Caco-2 (cell line): ENCODE measurements around the gene SP6. TPM values are rescaled to one million over a fixed set of nuclear protein-coding genes. Genes with fewer than 3 reads are reported as not detected.
A peak's percentile ranks its signal among the peaks of the same experiment; 100 is the strongest.

ENCODE experiments used
- BruUV-seq: library from RNA; stranded (reverse); fragments of 400-500 nt; replicated peaks from 2 replicates; lab custom pipeline; 2021; lab: Mats Ljungman, UMichigan
- CTCF ChIA-PET: fragments of 300-600 bp; sonication (Branson Sonifier 250); formaldehyde crosslinking; loops from one replicate; lab custom pipeline; 2022; ENCODE audit warnings: antibody characterized with exemption; lab: Charles Lee
- POLR2A ChIA-PET: fragments of 300-600 bp; sonication (Branson Sonifier 250); formaldehyde crosslinking; loops from one replicate; lab custom pipeline; 2022; ENCODE audit warnings: antibody characterized with exemption; lab: Charles Lee
- DNase-seq, 2 experiments: peaks; one replicate each; pipeline versions ENCODE4 v3.0.0 to v3.0.0-alpha.2; 2020 to 2022
- H3K27me3 ChIP-seq: replicated peaks from 2 replicates; pipeline ENCODE4 v1.6.0; 2011; ENCODE audit warnings: low read length; ENCODE audit not compliant: control insufficient read depth, insufficient read depth
- H3K36me3 ChIP-seq: 2 replicates; pipeline ENCODE4 v1.5.1; 2011; ENCODE audit warnings: low read length; ENCODE audit not compliant: control insufficient read depth, insufficient read depth
- H3K4me1 ChIP-seq: fragments of 250-450 bp; sonication (Bioruptor Pico); 2 replicates; pipeline ENCODE4 v1.5.1; 2020; ENCODE audit warnings: mild to moderate bottlenecking
- H3K4me3 ChIP-seq: 2 replicates; pipeline ENCODE4 v1.5.1; 2011; ENCODE audit warnings: low read depth, mild to moderate bottlenecking, control low read depth, low read length
- H3K9me3 ChIP-seq: fragments of 250-450 bp; sonication (Bioruptor Pico); 2 replicates; pipeline ENCODE4 v1.5.1; 2020; ENCODE audit warnings: mild to moderate bottlenecking, moderate library complexity
- H3K27ac Mint-ChIP-seq: one replicate; pipeline ENCODE4 v1.8.0; 2022; ENCODE audit warnings: mixed read lengths; ENCODE audit not compliant: unreplicated experiment
- H3K27me3 Mint-ChIP-seq: one replicate; pipeline ENCODE4 v1.8.0; 2022; ENCODE audit warnings: mixed read lengths; ENCODE audit not compliant: insufficient read depth, unreplicated experiment
- H3K36me3 Mint-ChIP-seq: one replicate; pipeline ENCODE4 v1.8.0; 2022; ENCODE audit warnings: mild to moderate bottlenecking, mixed read lengths; ENCODE audit not compliant: insufficient read depth, unreplicated experiment
- H3K4me1 Mint-ChIP-seq: one replicate; pipeline ENCODE4 v1.8.0; 2022; ENCODE audit warnings: low read depth, mixed read lengths; ENCODE audit not compliant: unreplicated experiment
- H3K4me3 Mint-ChIP-seq: one replicate; pipeline ENCODE4 v1.8.0; 2022; ENCODE audit warnings: mild to moderate bottlenecking, moderate library complexity, mixed read lengths; ENCODE audit not compliant: unreplicated experiment
- H3K9me3 Mint-ChIP-seq: one replicate; pipeline ENCODE4 v1.8.0; 2022; ENCODE audit warnings: mixed read lengths; ENCODE audit not compliant: unreplicated experiment
- intact Hi-C: fragments of 100-400 bp; cut with micrococcal nuclease; formaldehyde crosslinking; loops from one replicate; pipeline ENCODE4 v1.10.0; 2022; ENCODE audit not compliant: unreplicated experiment
- total RNA-seq: library from RNA; stranded (reverse); gene quantifications from 2 replicates; pipeline ENCODE4 v1.2.3, GENCODE V29; 2022
- TF ChIP-seq, protein P1 (sequence below), 2 experiments: fragments of 200-600 bp in 1 of 2; IDR thresholded peaks; 1 replicate in 1 of 2; 2 replicates in 1 of 2; pipeline versions ENCODE4 v1.5.1 to v1.8.0; 2011 to 2022; ENCODE audit warnings: antibody characterized with exemption in 1 of 2, control low read depth in 1 of 2, inconsistent platforms in 1 of 2, low read depth in 1 of 2, low read length in 1 of 2, mild to moderate bottlenecking in 1 of 2, moderate library complexity in 1 of 2; ENCODE audit not compliant: insufficient read depth in 1 of 2, severe bottlenecking in 1 of 2, unreplicated experiment in 1 of 2

The SP6 gene
- total RNA-seq, 1 experiment from 2014 or later, result 25.0 TPM

GRCh38 chr17:47830396-47831002, 20.5 kb downstream of the SP6 start:
- Histone ChIP-seq H3K36me3 (peaks cover 7% of the 10 kb centered on the region), H3K27me3 (no peaks in the 10 kb centered on the region), H3K4me3 (peak overlapping the region; percentile 54), H3K9me3 (no peaks in the 10 kb centered on the region), H3K4me1 (peaks cover 9% of the 10 kb centered on the region)
- intact Hi-C loops, result loop anchor here (1.0 to 10.0 kb wide), 5 partner anchors 9 to 274 kb away; partner anchors contain the start of genes CBX1, OSBPL7, SCRN2 and SNX11
- BruUV-seq, result no TSS peak
- Mint-ChIP-seq H3K4me3 (peak overlapping the region; percentile 89), H3K9me3 (no peaks in the 10 kb centered on the region), H3K27me3 (no peaks in the 10 kb centered on the region), H3K27ac (peak overlapping the region; percentile 84), H3K4me1 (peaks cover 16% of the 10 kb centered on the region), H3K36me3 (peaks cover 48% of the 10 kb centered on the region)
- peak in 1 of 2 experiments; percentile 32 for DNase-seq
- CTCF ChIA-PET, result interaction anchor here (1.1 to 2.7 kb wide), 11 partner anchors 8 to 141 kb away, joined by 3 to 36 read pairs (median 18); partner anchors contain the start of genes CDK5RAP3, OSBPL7, SCRN2 and TBX21
- POLR2A ChIA-PET, result interaction anchor here (0.6 to 2.3 kb wide), 8 partner anchors 9 to 65 kb away, joined by 3 to 32 read pairs (median 14); partner anchors contain the start of genes OSBPL7, SCRN2, SP2 and SP6
- TF ChIP-seq, protein P1, sequence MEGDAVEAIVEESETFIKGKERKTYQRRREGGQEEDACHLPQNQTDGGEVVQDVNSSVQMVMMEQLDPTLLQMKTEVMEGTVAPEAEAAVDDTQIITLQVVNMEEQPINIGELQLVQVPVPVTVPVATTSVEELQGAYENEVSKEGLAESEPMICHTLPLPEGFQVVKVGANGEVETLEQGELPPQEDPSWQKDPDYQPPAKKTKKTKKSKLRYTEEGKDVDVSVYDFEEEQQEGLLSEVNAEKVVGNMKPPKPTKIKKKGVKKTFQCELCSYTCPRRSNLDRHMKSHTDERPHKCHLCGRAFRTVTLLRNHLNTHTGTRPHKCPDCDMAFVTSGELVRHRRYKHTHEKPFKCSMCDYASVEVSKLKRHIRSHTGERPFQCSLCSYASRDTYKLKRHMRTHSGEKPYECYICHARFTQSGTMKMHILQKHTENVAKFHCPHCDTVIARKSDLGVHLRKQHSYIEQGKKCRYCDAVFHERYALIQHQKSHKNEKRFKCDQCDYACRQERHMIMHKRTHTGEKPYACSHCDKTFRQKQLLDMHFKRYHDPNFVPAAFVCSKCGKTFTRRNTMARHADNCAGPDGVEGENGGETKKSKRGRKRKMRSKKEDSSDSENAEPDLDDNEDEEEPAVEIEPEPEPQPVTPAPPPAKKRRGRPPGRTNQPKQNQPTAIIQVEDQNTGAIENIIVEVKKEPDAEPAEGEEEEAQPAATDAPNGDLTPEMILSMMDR (IDR thresholded peaks at IDR 0.05; ENCODE audit: insufficient read depth in 1 of 2, low read depth in 1 of 2, low read length in 1 of 2, severe bottlenecking in 1 of 2, unreplicated experiment in 1 of 2), result no peak

GRCh38 chr17:47829870-47830269, 21.1 kb downstream of the SP6 start:
- TF ChIP-seq, protein P1 (IDR thresholded peaks at IDR 0.05; ENCODE audit: insufficient read depth in 1 of 2, low read depth in 1 of 2, low read length in 1 of 2, severe bottlenecking in 1 of 2, unreplicated experiment in 1 of 2), result no peak
- Mint-ChIP-seq H3K4me1 (peaks cover 16% of the 10 kb centered on the region), H3K27ac (no peak overlapping the region), H3K36me3 (peaks cover 55% of the 10 kb centered on the region), H3K4me3 (peak overlapping the region; percentile 89), H3K9me3 (no peaks in the 10 kb centered on the region), H3K27me3 (no peaks in the 10 kb centered on the region)
- CTCF ChIA-PET, result interaction anchor here (0.5 to 2.4 kb wide), 3 partner anchors 8 to 865 kb away, joined by 3 to 36 read pairs (median 18); partner anchors contain the start of gene OSBPL7
- Histone ChIP-seq H3K27me3 (no peaks in the 10 kb centered on the region), H3K9me3 (no peaks in the 10 kb centered on the region), H3K4me1 (peaks cover 9% of the 10 kb centered on the region), H3K36me3 (peaks cover 7% of the 10 kb centered on the region), H3K4me3 (no peak overlapping the region)
- intact Hi-C loops, result loop anchor here (10.0 kb wide), 1 partner anchor 275 kb away; the partner anchor contains the start of genes CBX1 and SNX11
- POLR2A ChIA-PET, result interaction anchor here (0.6 to 1.8 kb wide), 2 partner anchors 8 to 15 kb away, joined by 5 to 32 read pairs; partner anchors contain the start of gene OSBPL7
- no peak for DNase-seq
- no TSS peak for BruUV-seq

GRCh38 chr17:47823519-47823918, 27.4 kb downstream of the SP6 start:
- Mint-ChIP-seq H3K27me3 (no peaks in the 10 kb centered on the region), H3K4me1 (peaks cover 18% of the 10 kb centered on the region), H3K4me3 (no peak overlapping the region), H3K27ac (no peak overlapping the region), H3K9me3 (no peaks in the 10 kb centered on the region), H3K36me3 (peaks cover 48% of the 10 kb centered on the region)
- ChIA-PET POLR2A (no interaction called here), CTCF (interaction anchor here (2.4 kb wide), 1 partner anchor 72 kb away, joined by 17 read pairs; the partner anchor contains the start of gene SP2)
- TSS peak; percentile 51 for BruUV-seq
- Histone ChIP-seq H3K9me3 (no peaks in the 10 kb centered on the region), H3K27me3 (no peaks in the 10 kb centered on the region), H3K4me1 (peaks cover 9% of the 10 kb centered on the region), H3K4me3 (no peak overlapping the region), H3K36me3 (peaks cover 12% of the 10 kb centered on the region)
- TF ChIP-seq, protein P1 (IDR thresholded peaks at IDR 0.05; ENCODE audit: insufficient read depth in 1 of 2, low read depth in 1 of 2, low read length in 1 of 2, severe bottlenecking in 1 of 2, unreplicated experiment in 1 of 2), result no peak
- intact Hi-C loops, result no loop called here
- no peak for DNase-seq
